ENCODE measurements around the gene TP53.

The TP53 gene

DNA sequence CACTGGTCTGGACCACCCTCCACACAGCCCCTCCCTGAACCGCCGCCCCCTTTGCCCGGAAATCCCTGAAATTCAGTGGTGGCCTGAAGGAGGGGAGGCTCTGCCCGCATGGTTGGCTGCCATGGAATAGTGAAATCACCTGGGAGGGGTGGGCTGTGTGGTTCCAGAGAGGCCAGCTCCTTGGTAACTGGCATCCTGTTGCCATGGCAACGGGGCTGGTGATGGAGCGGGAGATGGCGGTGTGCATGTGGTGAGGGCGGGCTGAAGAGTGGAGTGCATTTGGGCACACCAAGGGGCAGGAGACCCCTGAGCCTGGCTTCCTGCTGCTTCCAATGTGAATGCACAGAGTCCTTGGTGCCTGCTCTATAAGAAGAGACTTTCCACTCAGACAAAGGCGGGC, 20.2 kb upstream of the TP53 start:
- ChIA-PET POLR2A (ENCODE audit: low non-redundant PET) (no interaction called here), CTCF (interaction anchor here (0.5 kb wide), 1 partner anchor 10 kb away, joined by 4 read pairs; the partner anchor contains the start of gene DNAH2)
- no peak for DNase-seq (ENCODE audit: low spot score)
- TF ChIP-seq, protein P1, sequence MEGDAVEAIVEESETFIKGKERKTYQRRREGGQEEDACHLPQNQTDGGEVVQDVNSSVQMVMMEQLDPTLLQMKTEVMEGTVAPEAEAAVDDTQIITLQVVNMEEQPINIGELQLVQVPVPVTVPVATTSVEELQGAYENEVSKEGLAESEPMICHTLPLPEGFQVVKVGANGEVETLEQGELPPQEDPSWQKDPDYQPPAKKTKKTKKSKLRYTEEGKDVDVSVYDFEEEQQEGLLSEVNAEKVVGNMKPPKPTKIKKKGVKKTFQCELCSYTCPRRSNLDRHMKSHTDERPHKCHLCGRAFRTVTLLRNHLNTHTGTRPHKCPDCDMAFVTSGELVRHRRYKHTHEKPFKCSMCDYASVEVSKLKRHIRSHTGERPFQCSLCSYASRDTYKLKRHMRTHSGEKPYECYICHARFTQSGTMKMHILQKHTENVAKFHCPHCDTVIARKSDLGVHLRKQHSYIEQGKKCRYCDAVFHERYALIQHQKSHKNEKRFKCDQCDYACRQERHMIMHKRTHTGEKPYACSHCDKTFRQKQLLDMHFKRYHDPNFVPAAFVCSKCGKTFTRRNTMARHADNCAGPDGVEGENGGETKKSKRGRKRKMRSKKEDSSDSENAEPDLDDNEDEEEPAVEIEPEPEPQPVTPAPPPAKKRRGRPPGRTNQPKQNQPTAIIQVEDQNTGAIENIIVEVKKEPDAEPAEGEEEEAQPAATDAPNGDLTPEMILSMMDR (conservative IDR thresholded peaks at IDR 0.05; ENCODE audit: low read depth): no peak
- no peak overlapping the region for H3K27ac ChIP-seq

- ChIA-PET CTCF (interaction anchor here (0.5 to 1.2 kb wide), 3 partner anchors 10 to 14 kb away, joined by 3 to 4 read pairs (median 4); partner anchors contain the start of gene DNAH2), POLR2A (ENCODE audit: low non-redundant PET) (no interaction called here)
- no peak for DNase-seq (ENCODE audit: low spot score)
- TF ChIP-seq, protein P1 (conservative IDR thresholded peaks at IDR 0.05; ENCODE audit: low read depth): no peak
- H3K27ac ChIP-seq: no peak overlapping the region
Measured at GRCh38 chr17:7706631-7707354, 19.5 kb upstream of the TP53 start.

DNA sequence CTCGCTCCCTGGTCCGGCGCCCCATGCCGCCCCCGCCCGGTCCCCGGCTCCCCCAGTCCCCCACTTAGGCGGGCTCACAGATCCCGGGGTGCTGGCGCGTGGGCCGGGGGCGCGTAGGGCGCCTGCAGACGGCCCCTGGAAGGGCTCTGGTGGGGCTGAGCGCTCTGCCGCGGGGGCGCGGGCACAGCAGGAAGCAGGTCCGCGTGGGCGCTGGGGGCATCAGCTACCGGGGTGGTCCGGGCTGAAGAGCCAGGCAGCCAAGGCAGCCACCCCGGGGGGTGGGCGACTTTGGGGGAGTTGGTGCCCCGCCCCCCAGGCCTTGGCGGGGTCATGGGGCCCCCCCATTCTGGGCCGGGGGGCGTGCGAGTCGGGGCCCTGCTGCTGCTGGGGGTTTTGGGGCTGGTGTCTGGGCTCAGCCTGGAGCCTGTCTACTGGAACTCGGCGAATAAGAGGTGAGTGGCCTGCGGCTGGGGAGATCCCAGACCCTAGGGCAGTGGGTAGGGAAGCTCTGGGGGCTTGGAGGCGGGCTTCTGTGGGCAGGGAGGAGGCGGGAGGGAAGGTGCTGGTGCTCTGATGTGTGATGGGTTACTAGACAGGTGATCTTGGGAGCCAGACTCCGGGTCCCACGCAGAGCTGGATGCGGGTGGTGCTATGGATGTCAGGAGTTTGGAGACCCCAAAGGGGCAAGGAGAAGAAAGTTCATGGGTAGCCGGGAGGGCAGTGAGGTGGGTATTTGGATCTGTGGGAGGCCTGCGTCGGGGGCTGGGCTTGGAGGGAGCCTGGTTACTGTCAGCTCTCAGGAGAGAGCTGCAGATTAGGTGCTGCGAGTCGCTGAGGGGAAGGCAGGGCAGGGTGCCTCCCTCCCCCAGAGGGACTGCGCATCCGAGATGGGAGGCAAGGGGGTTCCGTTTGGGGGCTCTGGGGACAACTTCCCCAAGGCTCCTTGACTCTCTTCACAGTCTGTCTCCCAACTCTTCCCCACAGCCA, 18.3 kb upstream of the TP53 start:
- CTCF ChIA-PET: interaction anchor here (0.7 to 1.2 kb wide), 4 partner anchors 11 to 227 kb away, joined by 3 to 5 read pairs (median 4); no protein-coding TSS in a partner anchor
- POLR2A ChIA-PET (ENCODE audit: low non-redundant PET): no interaction called here
- H3K27ac ChIP-seq: no peak overlapping the region
- TF ChIP-seq, protein P1 (conservative IDR thresholded peaks at IDR 0.05; ENCODE audit: low read depth): no peak
- no peak for DNase-seq (ENCODE audit: low spot score)

GRCh38 chr17:7704601-7705268, 17.4 kb upstream of the TP53 start, which contains the start of gene EFNB3:
Gene EFNB3 (plus strand): TSS chr17:7705202. CDS start chr17:7705599, 397 bp downstream.
- ChIA-PET POLR2A (ENCODE audit: low non-redundant PET) (no interaction called here), CTCF (interaction anchor here (0.6 to 1.2 kb wide), 4 partner anchors 10 to 228 kb away, joined by 3 to 5 read pairs (median 4); no protein-coding TSS in a partner anchor)
- no peak for DNase-seq (ENCODE audit: low spot score)
- TF ChIP-seq, protein P1 (conservative IDR thresholded peaks at IDR 0.05; ENCODE audit: low read depth): no peak
- H3K27ac ChIP-seq: no peak within 1 kb of the TSS

GRCh38 chr17:7703584-7704479, 16.5 kb upstream of the TP53 start:
- peak; percentile 45 for DNase-seq (ENCODE audit: low spot score)
- POLR2A ChIA-PET (ENCODE audit: low non-redundant PET): interaction anchor here (0.7 kb wide), 1 partner anchor 13 kb away, joined by 7 read pairs; no protein-coding TSS in a partner anchor
- CTCF ChIA-PET: interaction anchor here (0.6 to 1.3 kb wide), 8 partner anchors 11 to 322 kb away, joined by 3 to 7 read pairs (median 4); partner anchors contain the start of gene WRAP53
- TF ChIP-seq, protein P1 (conservative IDR thresholded peaks at IDR 0.05; ENCODE audit: low read depth): no peak
- H3K27ac ChIP-seq: no peak overlapping the region
